GM21515 (cell line): Measurements from ENCODE around the gene LCE1D.

Source experiments
- ATAC-seq: cut with Tn5 transposase; IDR thresholded peaks from one replicate; pipeline ENCODE4 v1.9.1; 2021; ENCODE audit not compliant: unreplicated experiment

Gene LCE1D

GRCh38 chr1:152811671-152812070 lies 15.2 kb downstream of the LCE1D start, which contains the start of gene LCE1B:
Gene LCE1B, plus strand, starts transcription at chr1:152811971. Its CDS starts 476 bp downstream, at chr1:152812447.
- no peak for ATAC-seq

- no peak for ATAC-seq
Measured at GRCh38 chr1:152817309-152817708, 20.8 kb downstream of the LCE1D start.

GRCh38 chr1:152823294-152823693 lies 26.8 kb downstream of the LCE1D start:
- ATAC-seq = no peak

GRCh38 chr1:152824964-152825363 lies 28.4 kb downstream of the LCE1D start:
- ATAC-seq = no peak

- ATAC-seq = no peak
Measured at GRCh38 chr1:152827173-152827572, 30.7 kb downstream of the LCE1D start, which contains the start of gene LCE1A. Gene LCE1A, plus strand, starts transcription at chr1:152827473. Its CDS starts 0 bp downstream, at chr1:152827473.

GRCh38 chr1:152836870-152837269 lies 40.3 kb downstream of the LCE1D start:
- no peak for ATAC-seq

GRCh38 chr1:152842556-152842955 lies 46.0 kb downstream of the LCE1D start, which contains the start of gene LCE6A:
Gene LCE6A, plus strand, starts transcription at chr1:152842856. Its CDS starts 665 bp downstream, at chr1:152843521.
- no peak for ATAC-seq
